ENCODE measurements around the gene TBC1D1. TPM values are rescaled to one million over a fixed set of nuclear protein-coding genes. Genes with fewer than 3 reads are reported as not detected.

The TBC1D1 gene
- total and polyA plus RNA-seq, 2 experiments from 2014 or later: 53.9 to 151 TPM

GRCh38 chr4:38089961-38090360 lies 199.1 kb downstream of the TBC1D1 start:
- Mint-ChIP-seq H3K9me3 (peaks cover 5% of the 10 kb centered on the region; the same call in 2 of the 3 replicates), H3K27ac (no peak overlapping the region), H3K36me3 (ENCODE audit: low read depth) (peaks cover 24% of the 10 kb centered on the region), H3K27me3 (ENCODE audit: insufficient read depth, low read depth, poor library complexity) (peaks cover 13% of the 10 kb centered on the region), H3K4me3 (no peak overlapping the region), H3K4me1 (peaks cover 67% of the 10 kb centered on the region)
- ATAC-seq (no peak), DNase-seq (ENCODE audit: low spot score) (no peak)
- Histone ChIP-seq H3K27me3 (ENCODE audit: insufficient read depth) (no peaks in the 10 kb centered on the region), H4K20me1 (replicated peaks; ENCODE audit: insufficient read depth) (no peaks in the 10 kb centered on the region), H3K4me1 (ENCODE audit: insufficient read depth) (peaks cover 39% of the 10 kb centered on the region), H3K79me2 (replicated peaks; ENCODE audit: insufficient read depth) (no peaks in the 10 kb centered on the region), H3K4me3 (no peak overlapping the region), H3K27ac (ENCODE audit: low read depth) (no peak overlapping the region), H3K9me2 (ENCODE audit: insufficient read depth) (no peaks in the 10 kb centered on the region), H2AFZ (no peak overlapping the region), H3K4me2 (no peak overlapping the region), H3F3A (replicated peaks; ENCODE audit: low read depth) (no peaks in the 10 kb centered on the region), H3K36me3 (ENCODE audit: insufficient read depth) (no peaks in the 10 kb centered on the region; the same call in 1 of the 2 replicates)
- TF ChIP-seq, protein P1, sequence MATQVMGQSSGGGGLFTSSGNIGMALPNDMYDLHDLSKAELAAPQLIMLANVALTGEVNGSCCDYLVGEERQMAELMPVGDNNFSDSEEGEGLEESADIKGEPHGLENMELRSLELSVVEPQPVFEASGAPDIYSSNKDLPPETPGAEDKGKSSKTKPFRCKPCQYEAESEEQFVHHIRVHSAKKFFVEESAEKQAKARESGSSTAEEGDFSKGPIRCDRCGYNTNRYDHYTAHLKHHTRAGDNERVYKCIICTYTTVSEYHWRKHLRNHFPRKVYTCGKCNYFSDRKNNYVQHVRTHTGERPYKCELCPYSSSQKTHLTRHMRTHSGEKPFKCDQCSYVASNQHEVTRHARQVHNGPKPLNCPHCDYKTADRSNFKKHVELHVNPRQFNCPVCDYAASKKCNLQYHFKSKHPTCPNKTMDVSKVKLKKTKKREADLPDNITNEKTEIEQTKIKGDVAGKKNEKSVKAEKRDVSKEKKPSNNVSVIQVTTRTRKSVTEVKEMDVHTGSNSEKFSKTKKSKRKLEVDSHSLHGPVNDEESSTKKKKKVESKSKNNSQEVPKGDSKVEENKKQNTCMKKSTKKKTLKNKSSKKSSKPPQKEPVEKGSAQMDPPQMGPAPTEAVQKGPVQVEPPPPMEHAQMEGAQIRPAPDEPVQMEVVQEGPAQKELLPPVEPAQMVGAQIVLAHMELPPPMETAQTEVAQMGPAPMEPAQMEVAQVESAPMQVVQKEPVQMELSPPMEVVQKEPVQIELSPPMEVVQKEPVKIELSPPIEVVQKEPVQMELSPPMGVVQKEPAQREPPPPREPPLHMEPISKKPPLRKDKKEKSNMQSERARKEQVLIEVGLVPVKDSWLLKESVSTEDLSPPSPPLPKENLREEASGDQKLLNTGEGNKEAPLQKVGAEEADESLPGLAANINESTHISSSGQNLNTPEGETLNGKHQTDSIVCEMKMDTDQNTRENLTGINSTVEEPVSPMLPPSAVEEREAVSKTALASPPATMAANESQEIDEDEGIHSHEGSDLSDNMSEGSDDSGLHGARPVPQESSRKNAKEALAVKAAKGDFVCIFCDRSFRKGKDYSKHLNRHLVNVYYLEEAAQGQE (IDR thresholded peaks at IDR 0.05; ENCODE audit: unreplicated experiment): no peak
- TF ChIP-seq NANOG (IDR thresholded peaks at IDR 0.05; ENCODE audit: borderline replicate concordance): no peak
- no peak for TF ChIP-seq CREB1 (CRISPR knock-in tag; IDR thresholded peaks at IDR 0.05; ENCODE audit: low read depth)
- no peak for TF ChIP-seq EZH2phosphoT487 (IDR thresholded peaks at IDR 0.05; ENCODE audit: unreplicated experiment)
- TF ChIP-seq, protein P2, sequence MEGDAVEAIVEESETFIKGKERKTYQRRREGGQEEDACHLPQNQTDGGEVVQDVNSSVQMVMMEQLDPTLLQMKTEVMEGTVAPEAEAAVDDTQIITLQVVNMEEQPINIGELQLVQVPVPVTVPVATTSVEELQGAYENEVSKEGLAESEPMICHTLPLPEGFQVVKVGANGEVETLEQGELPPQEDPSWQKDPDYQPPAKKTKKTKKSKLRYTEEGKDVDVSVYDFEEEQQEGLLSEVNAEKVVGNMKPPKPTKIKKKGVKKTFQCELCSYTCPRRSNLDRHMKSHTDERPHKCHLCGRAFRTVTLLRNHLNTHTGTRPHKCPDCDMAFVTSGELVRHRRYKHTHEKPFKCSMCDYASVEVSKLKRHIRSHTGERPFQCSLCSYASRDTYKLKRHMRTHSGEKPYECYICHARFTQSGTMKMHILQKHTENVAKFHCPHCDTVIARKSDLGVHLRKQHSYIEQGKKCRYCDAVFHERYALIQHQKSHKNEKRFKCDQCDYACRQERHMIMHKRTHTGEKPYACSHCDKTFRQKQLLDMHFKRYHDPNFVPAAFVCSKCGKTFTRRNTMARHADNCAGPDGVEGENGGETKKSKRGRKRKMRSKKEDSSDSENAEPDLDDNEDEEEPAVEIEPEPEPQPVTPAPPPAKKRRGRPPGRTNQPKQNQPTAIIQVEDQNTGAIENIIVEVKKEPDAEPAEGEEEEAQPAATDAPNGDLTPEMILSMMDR (conservative IDR thresholded peaks at IDR 0.05; ENCODE audit: low read depth in 2 of 2): no peak
- TF ChIP-seq POLR2AphosphoS5 (IDR thresholded peaks at IDR 0.05; ENCODE audit: low read depth): no peak

DNA sequence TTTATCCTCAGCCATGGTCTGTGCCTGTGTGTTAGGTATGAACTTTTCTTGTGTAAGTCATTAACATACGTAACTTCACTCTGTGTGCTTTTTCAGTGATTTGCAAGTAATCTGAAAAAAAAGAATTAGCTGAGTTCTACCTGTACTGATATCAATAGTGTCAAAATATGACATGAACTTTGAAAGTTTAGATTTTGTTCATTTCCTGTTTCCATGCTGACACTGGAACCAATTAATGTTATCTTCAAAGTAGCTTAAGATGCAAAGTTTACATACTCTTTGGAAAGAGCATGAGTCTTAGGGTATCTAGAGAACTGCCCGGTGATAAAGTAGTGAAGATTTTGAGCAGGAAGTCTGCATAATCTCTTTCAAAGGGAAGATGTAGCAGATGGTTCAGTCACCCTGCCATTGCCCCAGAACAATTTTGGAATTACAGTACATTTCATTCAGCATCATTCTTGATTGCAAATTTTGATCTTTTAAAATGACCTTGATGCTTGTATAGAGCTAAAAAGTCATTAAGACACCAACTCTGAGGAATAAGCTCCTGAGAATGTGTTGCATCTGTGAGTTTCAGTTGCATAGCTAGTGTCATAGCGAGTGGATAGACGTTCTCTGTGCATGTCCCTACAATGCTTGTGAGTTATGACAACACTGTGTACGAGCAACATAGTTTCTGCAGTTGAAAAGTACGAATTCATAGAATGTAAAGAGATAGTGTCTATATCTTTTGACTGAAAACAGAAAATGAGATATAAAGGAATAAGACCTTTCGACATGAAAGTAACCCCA lies 199.8 kb downstream of the TBC1D1 start:
- peaks cover 5% of the 10 kb centered on the region; the same call in 2 of the 3 replicates for H3K9me3 Mint-ChIP-seq

More for the DNA sequence above, 199.8 kb downstream of the TBC1D1 start:
- no peaks in the 10 kb centered on the region for H3K79me2 ChIP-seq (replicated peaks; ENCODE audit: insufficient read depth)
- H3K9me2 ChIP-seq (ENCODE audit: insufficient read depth): no peaks in the 10 kb centered on the region
- ATAC-seq (no peak), DNase-seq (ENCODE audit: low spot score) (no peak)
- H2AFZ ChIP-seq: no peak overlapping the region
- no peaks in the 10 kb centered on the region; the same call in 1 of the 2 replicates for H3K36me3 ChIP-seq (ENCODE audit: insufficient read depth)
- TF ChIP-seq NANOG (IDR thresholded peaks at IDR 0.05; ENCODE audit: borderline replicate concordance): no peak
- TF ChIP-seq JUNB (IDR thresholded peaks at IDR 0.05; ENCODE audit: unreplicated experiment): no peak
- TF ChIP-seq EZH2 (IDR thresholded peaks at IDR 0.05; ENCODE audit: low read depth, unreplicated experiment): no peak
- no peak for TF ChIP-seq POLR2AphosphoS5 (IDR thresholded peaks at IDR 0.05; ENCODE audit: low read depth)
- TF ChIP-seq, protein P1 (IDR thresholded peaks at IDR 0.05; ENCODE audit: unreplicated experiment): no peak
- no peak overlapping the region for H3K27ac ChIP-seq (ENCODE audit: low read depth)
- Mint-ChIP-seq H3K36me3 (ENCODE audit: low read depth) (peaks cover 24% of the 10 kb centered on the region), H3K27me3 (ENCODE audit: insufficient read depth, low read depth, poor library complexity) (peaks cover 13% of the 10 kb centered on the region), H3K4me1 (peaks cover 60% of the 10 kb centered on the region), H3K27ac (no peak overlapping the region), H3K4me3 (no peak overlapping the region)
- no peak overlapping the region for H3K4me2 ChIP-seq
- H4K20me1 ChIP-seq (replicated peaks; ENCODE audit: insufficient read depth): no peaks in the 10 kb centered on the region
- H3K27me3 ChIP-seq (ENCODE audit: insufficient read depth): no peaks in the 10 kb centered on the region
- peaks cover 32% of the 10 kb centered on the region for H3K4me1 ChIP-seq (ENCODE audit: insufficient read depth)
- no peak overlapping the region for H3K4me3 ChIP-seq
- no peaks in the 10 kb centered on the region for H3F3A ChIP-seq (replicated peaks; ENCODE audit: low read depth)

Data from GM23338 (cell line).